SK-N-SH (cell line): Measurements from ENCODE around the gene HDAC4. TPM values are rescaled to one million over a fixed set of nuclear protein-coding genes. Genes with fewer than 3 reads are reported as not detected.

ENCODE experiments used
- CTCF ChIA-PET: fragments of 300-600, 350-600 bp; formaldehyde crosslinking; extraction: SDS; loops from one replicate; lab custom pipeline; 2021; lab: Yijun Ruan, JAX
- POLR2A ChIA-PET: fragments of 350-600 bp; sonication (Branson Sonifier 250); formaldehyde crosslinking; extraction: SDS; loops from one replicate; lab custom pipeline; 2020; ENCODE audit warnings: antibody characterized with exemption, inconsistent platforms; lab: Yijun Ruan, JAX
- DNase-seq: peaks from one replicate; pipeline ENCODE4 v3.0.0; 2012
- H2AFZ ChIP-seq: fragments of 200-600 bp; sonication (generic); 2 replicates; pipeline ENCODE4 v1.8.1; 2016; ENCODE audit warnings: antibody characterized with exemption, mild to moderate bottlenecking, low read depth
- H3F3A ChIP-seq: fragments of 200-600 bp; sonication (generic); replicated peaks from 2 replicates; pipeline ENCODE3; 2016; ENCODE audit warnings: antibody characterized with exemption, mild to moderate bottlenecking; ENCODE audit not compliant: insufficient read depth
- H3K27ac ChIP-seq, 2 experiments: fragments of 200-500 bp in 1 of 2; fragments of 200-600 bp in 1 of 2; sonication (Bioruptor generic) in 1 of 2; sonication (generic), shearing (Covaris generic) in 1 of 2; 2 replicates each; pipeline versions ENCODE4 v1.5.1 to v1.6.1; 2014 to 2016; ENCODE audit warnings: low read depth in 2 of 2, inconsistent platforms in 1 of 2, low read length in 1 of 2, mild to moderate bottlenecking in 1 of 2, mixed read lengths in 1 of 2
- H3K27me3 ChIP-seq: fragments of 200-600 bp; sonication (generic), shearing (Covaris generic); 2 replicates; pipeline ENCODE4 v1.6.1; 2016; ENCODE audit warnings: mixed run types; ENCODE audit not compliant: insufficient read depth
- H3K36me3 ChIP-seq, 2 experiments: fragments of 200-500 bp in 1 of 2; fragments of 200-600 bp in 1 of 2; sonication (Bioruptor generic) in 1 of 2; sonication (generic) in 1 of 2; replicated peaks in 1 of 2; 2 replicates each; pipeline versions ENCODE3 to v1.5.1; 2014 to 2016; ENCODE audit warnings: low read length in 1 of 2, mild to moderate bottlenecking in 1 of 2; ENCODE audit not compliant: insufficient read depth in 2 of 2, control insufficient read depth in 1 of 2
- H3K4me1 ChIP-seq, 2 experiments: fragments of 200-500 bp in 1 of 2; fragments of 200-600 bp in 1 of 2; sonication (Bioruptor generic) in 1 of 2; sonication (generic), shearing (Covaris generic) in 1 of 2; 2 replicates each; pipeline versions ENCODE4 v1.5.1 to v1.6.1; 2014 to 2016; ENCODE audit warnings: low read depth in 1 of 2, low read length in 1 of 2, mixed run types in 1 of 2; ENCODE audit not compliant: insufficient read depth in 2 of 2, control insufficient read depth in 1 of 2
- H3K4me2 ChIP-seq: fragments of 200-600 bp; sonication (generic), shearing (Covaris generic); 2 replicates; pipeline ENCODE4 v1.6.1; 2017; ENCODE audit warnings: mixed run types
- H3K4me3 ChIP-seq, 2 experiments: fragments of 200-500 bp in 1 of 2; fragments of 200-600 bp in 1 of 2; sonication (Bioruptor generic) in 1 of 2; sonication (generic), shearing (Covaris generic) in 1 of 2; 2 replicates each; pipeline versions ENCODE4 v1.5.1 to v1.8.1; 2014 to 2016; ENCODE audit warnings: low read depth in 2 of 2, inconsistent platforms in 1 of 2, low read length in 1 of 2, mild to moderate bottlenecking in 1 of 2, mixed read lengths in 1 of 2, moderate library complexity in 1 of 2
- H3K79me2 ChIP-seq: fragments of 200-600 bp; sonication (generic); 2 replicates; pipeline ENCODE4 v1.8.1; 2017; ENCODE audit warnings: mild to moderate bottlenecking; ENCODE audit not compliant: insufficient read depth
- H3K9ac ChIP-seq: fragments of 200-600 bp; sonication (generic); 2 replicates; pipeline ENCODE4 v1.6.1; 2017; ENCODE audit warnings: mixed run types
- H3K9me2 ChIP-seq: fragments of 200-600 bp; sonication (generic); 2 replicates; pipeline ENCODE4 v1.6.1; 2017; ENCODE audit warnings: mixed run types
- H3K9me3 ChIP-seq: fragments of 200-600 bp; sonication (generic); 2 replicates; pipeline ENCODE4 v1.6.1; 2017; ENCODE audit warnings: mixed run types, mild to moderate bottlenecking, moderate library complexity
- H4K20me1 ChIP-seq: fragments of 200-600 bp; sonication (generic); 2 replicates; pipeline ENCODE4 v1.6.1; 2017; ENCODE audit warnings: mild to moderate bottlenecking, mixed run types; ENCODE audit not compliant: insufficient read depth
- EZH2phosphoT487 ChIP-seq: fragments of 200-600 bp; sonication (generic); IDR thresholded peaks from 2 replicates; pipeline ENCODE4 v1.6.1; 2017; ENCODE audit warnings: low read depth, mixed run types, mild to moderate bottlenecking, antibody characterized with exemption, moderate library complexity, borderline replicate concordance
- FOSL2 ChIP-seq: IDR thresholded peaks from 2 replicates; pipeline ENCODE4 v1.4.0; 2012; ENCODE audit warnings: low read depth, mild to moderate bottlenecking, moderate library complexity, borderline replicate concordance
- FOXJ3 ChIP-seq: sonication (generic); formaldehyde crosslinking; IDR thresholded peaks from 2 replicates; pipeline ENCODE4 v1.5.1; 2020; ENCODE audit warnings: mild to moderate bottlenecking, missing genetic modification reagents
- FOXM1 ChIP-seq: IDR thresholded peaks from 2 replicates; pipeline ENCODE4 v1.4.0; 2012; ENCODE audit warnings: low read depth, mild to moderate bottlenecking
- GABPA ChIP-seq: IDR thresholded peaks from 2 replicates; pipeline ENCODE4 v1.4.0; 2012; ENCODE audit warnings: low read depth, mild to moderate bottlenecking
- GATA2 ChIP-seq: sonication (generic); formaldehyde crosslinking; IDR thresholded peaks from 2 replicates; pipeline ENCODE4 v1.5.0; 2020; ENCODE audit warnings: mild to moderate bottlenecking, missing genetic modification reagents
- IRF3 ChIP-seq: fragments of 150-350 bp; IDR thresholded peaks from 2 replicates; pipeline ENCODE4 v1.6.1; 2016; ENCODE audit warnings: mild to moderate bottlenecking, low read depth, low read length
- MEF2A ChIP-seq: IDR thresholded peaks from 2 replicates; pipeline ENCODE4 v1.4.0; 2012; ENCODE audit warnings: low read depth, borderline replicate concordance
- MXI1 ChIP-seq: IDR thresholded peaks from 2 replicates; pipeline ENCODE4 v1.6.1; 2012; ENCODE audit warnings: mild to moderate bottlenecking, low read depth, low read length, improper control_type of control experiment
- NRF1 ChIP-seq: IDR thresholded peaks from 2 replicates; pipeline ENCODE4 v1.6.1; 2012; ENCODE audit warnings: low read depth, mild to moderate bottlenecking, low read length
- POLR2AphosphoS5 ChIP-seq: IDR thresholded peaks from 2 replicates; pipeline ENCODE4 v1.6.1; 2012; ENCODE audit warnings: low read depth, low read length
- RAD21 ChIP-seq: IDR thresholded peaks from 2 replicates; pipeline ENCODE4 v1.6.1; 2012; ENCODE audit warnings: mild to moderate bottlenecking, low read length
- RCOR1 ChIP-seq: fragments of 150-350 bp; IDR thresholded peaks from 2 replicates; pipeline ENCODE4 v1.6.1; 2017; ENCODE audit warnings: antibody characterized with exemption, low read length
- TAF1 ChIP-seq: IDR thresholded peaks from 2 replicates; pipeline ENCODE4 v1.6.1; 2012; ENCODE audit warnings: low read depth, mild to moderate bottlenecking, low read length, moderate library complexity, borderline replicate concordance
- TCF12 ChIP-seq: IDR thresholded peaks from 2 replicates; pipeline ENCODE4 v1.4.0; 2012
- USF1 ChIP-seq: IDR thresholded peaks from 2 replicates; pipeline ENCODE4 v1.4.0; 2012; ENCODE audit warnings: low read depth, borderline replicate concordance
- ZBTB33 ChIP-seq: IDR thresholded peaks from 2 replicates; pipeline ENCODE4 v1.4.0; 2012; ENCODE audit warnings: low read depth, borderline replicate concordance
- WGBS: methylation state at CpG from one replicate; pipeline ENCODE4 v1.1.6; 2017; ENCODE audit warnings: low lambda C conversion rate; 5-methylcytosine and 5-hydroxymethylcytosine counted together
- polyA plus RNA-seq, 3 experiments: library from polyadenylated mRNA; depleted of rRNA; stranded (reverse); fragments of >200 nt; gene quantifications; 2 replicates each; pipeline ENCODE4 v1.2.3, GENCODE V29; 2012
- TF ChIP-seq, protein P1 (sequence below): IDR thresholded peaks from 2 replicates; pipeline ENCODE4; 2012
- TF ChIP-seq, protein P2 (sequence below): IDR thresholded peaks from 2 replicates; pipeline ENCODE4 v1.4.0; 2012; ENCODE audit warnings: low read depth
- TF ChIP-seq, protein P3 (sequence below): fragments of 200-600 bp; sonication (generic); IDR thresholded peaks from 2 replicates; pipeline ENCODE4 v1.6.1; 2017; ENCODE audit warnings: antibody characterized with exemption, mild to moderate bottlenecking, moderate library complexity

Gene HDAC4
- polyA plus RNA-seq, 1 of the 3 experiments (the other 2 are of a cell fraction) = 5.5 TPM

DNA sequence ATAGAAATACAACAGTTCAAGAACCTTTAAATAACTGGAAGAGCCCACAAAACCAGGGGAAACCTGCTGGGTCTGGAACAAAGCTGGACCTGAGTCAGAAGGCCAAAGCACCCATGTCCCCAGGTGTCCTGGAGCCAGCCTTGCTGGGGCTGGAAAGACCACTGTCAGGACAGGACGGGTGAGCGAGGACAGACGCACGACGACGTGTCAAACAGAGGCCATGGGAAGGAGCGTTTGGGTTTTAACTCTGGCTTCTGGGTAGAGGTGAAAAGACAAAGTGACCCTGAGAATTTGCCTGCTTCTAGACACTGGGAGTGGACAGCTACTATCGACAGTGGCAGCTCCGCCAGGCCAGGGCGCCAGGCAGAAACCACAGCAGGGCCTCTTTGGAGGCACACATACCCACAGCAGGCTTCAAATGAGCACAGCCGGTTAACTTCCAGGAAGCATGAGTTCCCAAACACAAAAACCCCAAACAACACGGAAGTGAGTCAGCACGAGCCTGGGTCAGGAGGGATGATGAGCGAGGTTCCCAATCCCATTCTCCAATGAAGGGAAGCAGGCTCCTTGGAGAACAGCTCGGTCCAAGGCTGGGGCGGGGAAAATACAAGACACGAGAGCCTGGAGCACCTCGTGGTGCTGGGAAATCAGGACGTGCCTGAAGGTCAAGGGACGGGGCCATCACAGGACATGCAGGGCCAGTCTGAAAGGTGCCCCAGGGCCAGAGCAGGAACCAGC is 344.9 kb downstream of the HDAC4 start (continued):
- TF ChIP-seq IRF3 = no peak

GRCh38 chr2:239054921-239055320 is 345.9 kb downstream of the HDAC4 start:
- WGBS = 93% methylated on average over 8 of the region's 8 CpGs
- Histone ChIP-seq H3K27me3 (no peaks in the 10 kb centered on the region), H3F3A (no peaks in the 10 kb centered on the region), H3K9ac (no peak overlapping the region), H3K4me3 (no peak overlapping the region), H3K36me3 (peaks cover 0 to 14% of the 10 kb centered on the region in 2 experiments), H3K79me2 (no peaks in the 10 kb centered on the region), H3K9me2 (no peaks in the 10 kb centered on the region), H4K20me1 (no peaks in the 10 kb centered on the region), H2AFZ (no peak overlapping the region), H3K9me3 (0 out of 2 replicates have a peak, but pooled peaks cover 4% of the 10 kb centered on the region), H3K4me2 (no peak overlapping the region), H3K4me1 (no peaks in the 10 kb centered on the region), H3K27ac (no peak overlapping the region)
- ChIA-PET POLR2A (no interaction called here), CTCF (interaction anchor here (1.0 to 1.5 kb wide), 2 partner anchors 10 to 19 kb away, joined by 3 to 4 read pairs; no protein-coding TSS in a partner anchor)
- DNase-seq = no peak
- TF ChIP-seq GATA2 (CRISPR knock-in tag) = no peak
- TF ChIP-seq MXI1 = no peak
- TF ChIP-seq, protein P1, sequence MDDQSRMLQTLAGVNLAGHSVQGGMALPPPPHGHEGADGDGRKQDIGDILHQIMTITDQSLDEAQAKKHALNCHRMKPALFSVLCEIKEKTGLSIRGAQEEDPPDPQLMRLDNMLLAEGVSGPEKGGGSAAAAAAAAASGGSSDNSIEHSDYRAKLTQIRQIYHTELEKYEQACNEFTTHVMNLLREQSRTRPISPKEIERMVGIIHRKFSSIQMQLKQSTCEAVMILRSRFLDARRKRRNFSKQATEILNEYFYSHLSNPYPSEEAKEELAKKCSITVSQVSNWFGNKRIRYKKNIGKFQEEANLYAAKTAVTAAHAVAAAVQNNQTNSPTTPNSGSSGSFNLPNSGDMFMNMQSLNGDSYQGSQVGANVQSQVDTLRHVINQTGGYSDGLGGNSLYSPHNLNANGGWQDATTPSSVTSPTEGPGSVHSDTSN = no peak
- no peak for TF ChIP-seq MEF2A
- TF ChIP-seq, protein P2, sequence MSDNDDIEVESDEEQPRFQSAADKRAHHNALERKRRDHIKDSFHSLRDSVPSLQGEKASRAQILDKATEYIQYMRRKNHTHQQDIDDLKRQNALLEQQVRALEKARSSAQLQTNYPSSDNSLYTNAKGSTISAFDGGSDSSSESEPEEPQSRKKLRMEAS = no peak
- no peak for TF ChIP-seq RCOR1
- TF ChIP-seq NRF1 = no peak
- TF ChIP-seq FOSL2 = no peak
- TF ChIP-seq POLR2AphosphoS5 = no peak
- TF ChIP-seq GABPA = no peak
- TF ChIP-seq ZBTB33 = no peak
- TF ChIP-seq EZH2phosphoT487 = no peak
- no peak for TF ChIP-seq FOXJ3 (CRISPR knock-in tag)
- TF ChIP-seq TAF1 = no peak
- no peak for TF ChIP-seq TCF12
- no peak for TF ChIP-seq FOXM1
- TF ChIP-seq, protein P3, sequence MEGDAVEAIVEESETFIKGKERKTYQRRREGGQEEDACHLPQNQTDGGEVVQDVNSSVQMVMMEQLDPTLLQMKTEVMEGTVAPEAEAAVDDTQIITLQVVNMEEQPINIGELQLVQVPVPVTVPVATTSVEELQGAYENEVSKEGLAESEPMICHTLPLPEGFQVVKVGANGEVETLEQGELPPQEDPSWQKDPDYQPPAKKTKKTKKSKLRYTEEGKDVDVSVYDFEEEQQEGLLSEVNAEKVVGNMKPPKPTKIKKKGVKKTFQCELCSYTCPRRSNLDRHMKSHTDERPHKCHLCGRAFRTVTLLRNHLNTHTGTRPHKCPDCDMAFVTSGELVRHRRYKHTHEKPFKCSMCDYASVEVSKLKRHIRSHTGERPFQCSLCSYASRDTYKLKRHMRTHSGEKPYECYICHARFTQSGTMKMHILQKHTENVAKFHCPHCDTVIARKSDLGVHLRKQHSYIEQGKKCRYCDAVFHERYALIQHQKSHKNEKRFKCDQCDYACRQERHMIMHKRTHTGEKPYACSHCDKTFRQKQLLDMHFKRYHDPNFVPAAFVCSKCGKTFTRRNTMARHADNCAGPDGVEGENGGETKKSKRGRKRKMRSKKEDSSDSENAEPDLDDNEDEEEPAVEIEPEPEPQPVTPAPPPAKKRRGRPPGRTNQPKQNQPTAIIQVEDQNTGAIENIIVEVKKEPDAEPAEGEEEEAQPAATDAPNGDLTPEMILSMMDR = no peak
- no peak for TF ChIP-seq IRF3
- TF ChIP-seq RAD21 = no peak
- TF ChIP-seq USF1 = no peak
